HEK293 (cell line): ENCODE measurements around the gene PCDHB11.

ENCODE experiments used
- SP3 ChIP-seq: fragments of 450-650 bp; formaldehyde crosslinking; IDR thresholded peaks from 2 replicates; pipeline ENCODE4 v1.5.1; 2016; ENCODE audit warnings: missing biosample characterization, missing genetic modification characterization
- ZFP69B ChIP-seq: fragments of 450-650 bp; formaldehyde crosslinking; IDR thresholded peaks from 2 replicates; pipeline ENCODE4 v1.5.1; 2016; ENCODE audit warnings: missing biosample characterization, missing genetic modification characterization
- ZNF121 ChIP-seq: fragments of 450-650 bp; formaldehyde crosslinking; IDR thresholded peaks from 2 replicates; pipeline ENCODE4 v1.5.1; 2016; ENCODE audit warnings: missing biosample characterization, missing genetic modification characterization
- ZNF37A ChIP-seq: fragments of 450-650 bp; IDR thresholded peaks from 2 replicates; pipeline ENCODE4 v1.5.1; 2018; ENCODE audit warnings: missing biosample characterization, missing genetic modification characterization
- ZNF530 ChIP-seq: fragments of 450-650 bp; formaldehyde crosslinking; IDR thresholded peaks from 2 replicates; pipeline ENCODE4 v1.5.1; 2016; ENCODE audit warnings: low read depth, missing biosample characterization, missing genetic modification characterization
- ZNF596 ChIP-seq: fragments of 450-650 bp; IDR thresholded peaks from 2 replicates; pipeline ENCODE4 v1.5.0; 2018; ENCODE audit warnings: missing biosample characterization, mild to moderate bottlenecking, missing genetic modification characterization, moderate library complexity
- ZNF670 ChIP-seq: fragments of 450-650 bp; formaldehyde crosslinking; IDR thresholded peaks from 2 replicates; pipeline ENCODE4 v1.5.1; 2016; ENCODE audit warnings: missing biosample characterization, missing genetic modification characterization, low read depth
- ZNF777 ChIP-seq: fragments of 450-650 bp; formaldehyde crosslinking; IDR thresholded peaks from 2 replicates; pipeline ENCODE4 v1.5.1; 2017; ENCODE audit warnings: missing biosample characterization, missing genetic modification characterization, borderline replicate concordance
- TF ChIP-seq, protein P1 (sequence below): fragments of 450-650 bp; formaldehyde crosslinking; IDR thresholded peaks from 2 replicates; pipeline ENCODE4 v1.5.1; 2016; ENCODE audit warnings: missing biosample characterization, missing genetic modification characterization
- TF ChIP-seq, protein P2 (sequence below): fragments of 450-650 bp; formaldehyde crosslinking; IDR thresholded peaks from 2 replicates; pipeline ENCODE4 v1.5.1; 2017; ENCODE audit warnings: missing biosample characterization, mild to moderate bottlenecking, missing genetic modification characterization, moderate library complexity
- TF ChIP-seq, protein P3 (sequence below): fragments of 450-650 bp; formaldehyde crosslinking; IDR thresholded peaks from 2 replicates; pipeline ENCODE4 v1.5.1; 2016; ENCODE audit warnings: missing biosample characterization, missing genetic modification characterization
- TF ChIP-seq, protein P4 (sequence below): fragments of 450-650 bp; formaldehyde crosslinking; IDR thresholded peaks from 2 replicates; pipeline ENCODE4 v1.5.1; 2016; ENCODE audit warnings: missing biosample characterization, missing genetic modification characterization
- TF ChIP-seq, protein P5 (sequence below): fragments of 450-650 bp; formaldehyde crosslinking; optimal IDR thresholded peaks from 2 replicates; pipeline ENCODE3; 2016; ENCODE audit warnings: missing biosample characterization, mild to moderate bottlenecking, missing genetic modification characterization

DNA sequence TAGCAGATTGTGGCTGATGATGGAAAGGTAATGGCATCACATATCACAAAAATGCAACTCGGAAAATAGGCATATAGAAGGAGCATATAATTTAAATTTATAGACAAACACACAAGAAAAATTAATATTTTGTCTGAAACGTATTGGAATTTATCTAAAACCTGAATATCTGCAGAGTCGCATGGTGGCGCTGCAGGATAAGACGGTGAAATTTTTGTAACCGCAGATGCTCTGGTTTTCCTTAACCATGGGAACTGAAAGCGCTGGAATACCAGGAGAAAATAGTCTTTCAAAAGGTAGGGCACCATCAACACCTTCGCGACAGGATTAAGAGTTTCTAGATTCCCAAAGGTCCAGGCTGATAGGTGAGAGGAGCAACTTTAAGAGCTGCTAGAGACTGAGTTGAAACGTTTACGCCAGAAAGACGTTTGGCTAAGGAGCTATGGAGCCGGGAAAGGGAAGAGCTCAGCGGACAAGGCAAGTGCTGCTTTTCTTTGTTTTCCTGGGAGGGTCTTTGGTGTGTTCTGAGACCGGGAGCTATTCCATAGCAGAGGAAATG is 34.8 kb downstream of the PCDHB11 start:
- TF ChIP-seq ZFP69B (no peak), ZNF777 (tag by site-specific recombination) (no peak), ZNF121 (no peak), ZNF530 (tag by site-specific recombination) (no peak), ZNF37A (tag by site-specific recombination) (no peak), SP3 (tag by site-specific recombination) (no peak), ZNF670 (tag by site-specific recombination) (no peak), ZNF596 (no peak)
- TF ChIP-seq, protein P1, sequence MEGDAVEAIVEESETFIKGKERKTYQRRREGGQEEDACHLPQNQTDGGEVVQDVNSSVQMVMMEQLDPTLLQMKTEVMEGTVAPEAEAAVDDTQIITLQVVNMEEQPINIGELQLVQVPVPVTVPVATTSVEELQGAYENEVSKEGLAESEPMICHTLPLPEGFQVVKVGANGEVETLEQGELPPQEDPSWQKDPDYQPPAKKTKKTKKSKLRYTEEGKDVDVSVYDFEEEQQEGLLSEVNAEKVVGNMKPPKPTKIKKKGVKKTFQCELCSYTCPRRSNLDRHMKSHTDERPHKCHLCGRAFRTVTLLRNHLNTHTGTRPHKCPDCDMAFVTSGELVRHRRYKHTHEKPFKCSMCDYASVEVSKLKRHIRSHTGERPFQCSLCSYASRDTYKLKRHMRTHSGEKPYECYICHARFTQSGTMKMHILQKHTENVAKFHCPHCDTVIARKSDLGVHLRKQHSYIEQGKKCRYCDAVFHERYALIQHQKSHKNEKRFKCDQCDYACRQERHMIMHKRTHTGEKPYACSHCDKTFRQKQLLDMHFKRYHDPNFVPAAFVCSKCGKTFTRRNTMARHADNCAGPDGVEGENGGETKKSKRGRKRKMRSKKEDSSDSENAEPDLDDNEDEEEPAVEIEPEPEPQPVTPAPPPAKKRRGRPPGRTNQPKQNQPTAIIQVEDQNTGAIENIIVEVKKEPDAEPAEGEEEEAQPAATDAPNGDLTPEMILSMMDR (tag by site-specific recombination) = no peak
- TF ChIP-seq, protein P2, sequence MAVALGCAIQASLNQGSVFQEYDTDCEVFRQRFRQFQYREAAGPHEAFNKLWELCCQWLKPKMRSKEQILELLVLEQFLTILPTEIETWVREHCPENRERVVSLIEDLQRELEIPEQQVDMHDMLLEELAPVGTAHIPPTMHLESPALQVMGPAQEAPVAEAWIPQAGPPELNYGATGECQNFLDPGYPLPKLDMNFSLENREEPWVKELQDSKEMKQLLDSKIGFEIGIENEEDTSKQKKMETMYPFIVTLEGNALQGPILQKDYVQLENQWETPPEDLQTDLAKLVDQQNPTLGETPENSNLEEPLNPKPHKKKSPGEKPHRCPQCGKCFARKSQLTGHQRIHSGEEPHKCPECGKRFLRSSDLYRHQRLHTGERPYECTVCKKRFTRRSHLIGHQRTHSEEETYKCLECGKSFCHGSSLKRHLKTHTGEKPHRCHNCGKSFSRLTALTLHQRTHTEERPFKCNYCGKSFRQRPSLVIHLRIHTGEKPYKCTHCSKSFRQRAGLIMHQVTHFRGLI = no peak
- TF ChIP-seq, protein P3, sequence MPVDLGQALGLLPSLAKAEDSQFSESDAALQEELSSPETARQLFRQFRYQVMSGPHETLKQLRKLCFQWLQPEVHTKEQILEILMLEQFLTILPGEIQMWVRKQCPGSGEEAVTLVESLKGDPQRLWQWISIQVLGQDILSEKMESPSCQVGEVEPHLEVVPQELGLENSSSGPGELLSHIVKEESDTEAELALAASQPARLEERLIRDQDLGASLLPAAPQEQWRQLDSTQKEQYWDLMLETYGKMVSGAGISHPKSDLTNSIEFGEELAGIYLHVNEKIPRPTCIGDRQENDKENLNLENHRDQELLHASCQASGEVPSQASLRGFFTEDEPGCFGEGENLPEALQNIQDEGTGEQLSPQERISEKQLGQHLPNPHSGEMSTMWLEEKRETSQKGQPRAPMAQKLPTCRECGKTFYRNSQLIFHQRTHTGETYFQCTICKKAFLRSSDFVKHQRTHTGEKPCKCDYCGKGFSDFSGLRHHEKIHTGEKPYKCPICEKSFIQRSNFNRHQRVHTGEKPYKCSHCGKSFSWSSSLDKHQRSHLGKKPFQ (tag by site-specific recombination) = no peak
- TF ChIP-seq, protein P4, sequence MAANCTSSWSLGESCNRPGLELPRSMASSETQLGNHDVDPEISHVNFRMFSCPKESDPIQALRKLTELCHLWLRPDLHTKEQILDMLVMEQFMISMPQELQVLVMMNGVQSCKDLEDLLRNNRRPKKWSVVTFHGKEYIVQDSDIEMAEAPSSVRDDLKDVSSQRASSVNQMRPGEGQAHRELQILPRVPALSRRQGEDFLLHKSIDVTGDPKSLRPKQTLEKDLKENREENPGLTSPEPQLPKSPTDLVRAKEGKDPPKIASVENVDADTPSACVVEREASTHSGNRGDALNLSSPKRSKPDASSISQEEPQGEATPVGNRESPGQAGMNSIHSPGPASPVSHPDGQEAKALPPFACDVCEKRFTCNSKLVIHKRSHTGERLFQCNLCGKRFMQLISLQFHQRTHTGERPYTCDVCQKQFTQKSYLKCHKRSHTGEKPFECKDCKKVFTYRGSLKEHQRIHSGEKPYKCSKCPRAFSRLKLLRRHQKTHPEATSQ (tag by site-specific recombination) = no peak
- TF ChIP-seq, protein P5, sequence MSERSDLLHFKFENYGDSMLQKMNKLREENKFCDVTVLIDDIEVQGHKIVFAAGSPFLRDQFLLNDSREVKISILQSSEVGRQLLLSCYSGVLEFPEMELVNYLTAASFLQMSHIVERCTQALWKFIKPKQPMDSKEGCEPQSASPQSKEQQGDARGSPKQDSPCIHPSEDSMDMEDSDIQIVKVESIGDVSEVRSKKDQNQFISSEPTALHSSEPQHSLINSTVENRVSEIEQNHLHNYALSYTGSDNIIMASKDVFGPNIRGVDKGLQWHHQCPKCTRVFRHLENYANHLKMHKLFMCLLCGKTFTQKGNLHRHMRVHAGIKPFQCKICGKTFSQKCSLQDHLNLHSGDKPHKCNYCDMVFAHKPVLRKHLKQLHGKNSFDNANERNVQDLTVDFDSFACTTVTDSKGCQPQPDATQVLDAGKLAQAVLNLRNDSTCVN (tag by site-specific recombination) = no peak
